ENCODE data around the gene ERAP2. TPM values are rescaled to one million over a fixed set of nuclear protein-coding genes. Genes with fewer than 3 reads are reported as not detected.

The ERAP2 gene
- total and polyA plus RNA-seq, 2 of the 13 experiments (the other 11 are each of a cell fraction or from before 2014, with no cell fraction given), result 12.8 to 16.6 TPM

GRCh38 chr5:96922499-96923244, 46.4 kb downstream of the ERAP2 start (continued):
- TF ChIP-seq ZFX (CRISPR knock-in tag; IDR thresholded peaks at IDR 0.05; ENCODE audit: low read depth), result no peak
- TF ChIP-seq ZNF558 (CRISPR knock-in tag; IDR thresholded peaks at IDR 0.05; ENCODE audit: borderline replicate concordance), result no peak

GRCh38 chr5:96924016-96924443, 47.7 kb downstream of the ERAP2 start:
- no peak; the same call in 2 of the 3 replicates for ATAC-seq
- FAIRE-seq, result no peak
- H4K20me1 ChIP-seq (ENCODE audit: insufficient read depth, low read length), result no peaks in the 10 kb centered on the region
- H3K9me3 ChIP-seq (ENCODE audit: low read length), result no peaks in the 10 kb centered on the region
- no peak for DNase-seq (ENCODE audit: low spot score)
- H3K27ac ChIP-seq (ENCODE audit: extremely low read length, insufficient read depth, low read length), result no peak overlapping the region
- BruUV-seq (replicated peaks), result no TSS peak
- in situ Hi-C loops (cut with HindIII; ENCODE audit: extremely low pct_ligation_motif_present, low pct_unique_long_range_greater_than_20kb) (no loop called here), intact Hi-C loops (cut with micrococcal nuclease; ENCODE audit: unreplicated experiment) (no loop called here)
- H3K4me3 ChIP-seq (replicated peaks in 1 of 3; ENCODE audit: insufficient read depth in 1 of 3, low read depth in 2 of 3, low read length in 3 of 3), result no peak overlapping the region
- H3K79me2 ChIP-seq (ENCODE audit: insufficient read depth, low read length), result no peaks in the 10 kb centered on the region
- H3K27me3 ChIP-seq (ENCODE audit: control insufficient read depth in 1 of 2, insufficient read depth in 2 of 2, low read length in 2 of 2), result no peaks in the 10 kb centered on the region
- no peak overlapping the region for H3K4me2 ChIP-seq (ENCODE audit: low read depth, low read length)
- CTCF ChIA-PET (ENCODE audit: low intra/inter-chr PET ratio, low total read pairs), result no interaction called here
- TF ChIP-seq HNRNPH1 (optimal IDR thresholded peaks at IDR 0.05; ENCODE audit: low read depth, low read length) (no peak), MED13 (CRISPR knock-in tag; IDR thresholded peaks at IDR 0.05) (no peak), SATB2 (CRISPR knock-in tag; IDR thresholded peaks at IDR 0.05) (no peak)
- H3K36me3 ChIP-seq (replicated peaks in 1 of 2; ENCODE audit: control insufficient read depth in 1 of 2, insufficient read depth in 2 of 2, low read length in 2 of 2), result no peaks in the 10 kb centered on the region
- H3K4me1 ChIP-seq (ENCODE audit: insufficient read depth, low read length), result peaks cover 8% of the 10 kb centered on the region; the same call in 1 of the 2 replicates
- WGBS (ENCODE audit: low lambda C conversion rate), result 79% methylated on average over 3 of the region's 3 CpGs
- POLR2A ChIA-PET, result interaction anchor here (0.9 kb wide), 1 partner anchor 116 kb away, joined by 5 read pairs; no protein-coding TSS in a partner anchor
- no peak overlapping the region for H2AFZ ChIP-seq (ENCODE audit: low read length)
- no peak overlapping the region for H3K9ac ChIP-seq (ENCODE audit: insufficient read depth, low read depth, low read length)

- Histone ChIP-seq H2AFZ (ENCODE audit: low read length) (no peak overlapping the region), H3K9me3 (ENCODE audit: low read length) (no peaks in the 10 kb centered on the region), H3K4me1 (ENCODE audit: insufficient read depth, low read length) (peaks cover 8% of the 10 kb centered on the region; the same call in 1 of the 2 replicates), H3K4me2 (ENCODE audit: low read depth, low read length) (no peak overlapping the region), H3K79me2 (ENCODE audit: insufficient read depth, low read length) (no peaks in the 10 kb centered on the region), H3K27ac (ENCODE audit: extremely low read length, insufficient read depth, low read length) (no peak overlapping the region), H3K9ac (ENCODE audit: insufficient read depth, low read depth, low read length) (no peak overlapping the region), H3K36me3 (replicated peaks in 1 of 2; ENCODE audit: control insufficient read depth in 1 of 2, insufficient read depth in 2 of 2, low read length in 2 of 2) (no peaks in the 10 kb centered on the region), H3K4me3 (replicated peaks in 1 of 3; ENCODE audit: insufficient read depth in 1 of 3, low read depth in 2 of 3, low read length in 3 of 3) (no peak overlapping the region), H4K20me1 (ENCODE audit: insufficient read depth, low read length) (no peaks in the 10 kb centered on the region), H3K27me3 (ENCODE audit: control insufficient read depth in 1 of 2, insufficient read depth in 2 of 2, low read length in 2 of 2) (no peaks in the 10 kb centered on the region)
- BruUV-seq (replicated peaks), result no TSS peak
- in situ Hi-C loops (cut with HindIII; ENCODE audit: extremely low pct_ligation_motif_present, low pct_unique_long_range_greater_than_20kb), result no loop called here
- ChIA-PET CTCF (ENCODE audit: low intra/inter-chr PET ratio, low total read pairs) (no interaction called here), POLR2A (no interaction called here)
- 85% methylated on average over 1 of the region's 1 CpG for WGBS (ENCODE audit: low lambda C conversion rate)
- DNase-seq (ENCODE audit: low spot score) (no peak), ATAC-seq (no peak), FAIRE-seq (no peak)
- TF ChIP-seq MYNN (CRISPR knock-in tag; IDR thresholded peaks at IDR 0.05; ENCODE audit: low read depth), result no peak
- TF ChIP-seq ZNF530 (CRISPR knock-in tag; IDR thresholded peaks at IDR 0.05; ENCODE audit: low read depth), result no peak
- no peak for TF ChIP-seq ARID3A (IDR thresholded peaks at IDR 0.05; ENCODE audit: low read depth, low read length)
- no peak for TF ChIP-seq SRSF1 (optimal IDR thresholded peaks at IDR 0.05; ENCODE audit: low read depth, low read length)
- TF ChIP-seq BHLHE40 (IDR thresholded peaks at IDR 0.05; ENCODE audit: low read length), result no peak
- no peak for TF ChIP-seq ZFP90 (CRISPR knock-in tag; IDR thresholded peaks at IDR 0.05; ENCODE audit: borderline replicate concordance)
- no peak for TF ChIP-seq ATF3 (CRISPR knock-in tag; IDR thresholded peaks at IDR 0.05)
- TF ChIP-seq DNMT1 (CRISPR knock-in tag; IDR thresholded peaks at IDR 0.05), result no peak
- TF ChIP-seq SALL2 (CRISPR knock-in tag; IDR thresholded peaks at IDR 0.05), result no peak
- no peak for TF ChIP-seq RELA (CRISPR knock-in tag; IDR thresholded peaks at IDR 0.05)
- intact Hi-C loops (cut with micrococcal nuclease; ENCODE audit: unreplicated experiment), result no loop called here
These were observed 50.0 kb downstream of the ERAP2 start for GRCh38 chr5:96926276-96926675.

Data from HepG2 (cell line).